ENCODE measurements around the gene RIN1.
A peak's percentile ranks its signal among the peaks of the same experiment; 100 is the strongest.

Gene RIN1

DNA sequence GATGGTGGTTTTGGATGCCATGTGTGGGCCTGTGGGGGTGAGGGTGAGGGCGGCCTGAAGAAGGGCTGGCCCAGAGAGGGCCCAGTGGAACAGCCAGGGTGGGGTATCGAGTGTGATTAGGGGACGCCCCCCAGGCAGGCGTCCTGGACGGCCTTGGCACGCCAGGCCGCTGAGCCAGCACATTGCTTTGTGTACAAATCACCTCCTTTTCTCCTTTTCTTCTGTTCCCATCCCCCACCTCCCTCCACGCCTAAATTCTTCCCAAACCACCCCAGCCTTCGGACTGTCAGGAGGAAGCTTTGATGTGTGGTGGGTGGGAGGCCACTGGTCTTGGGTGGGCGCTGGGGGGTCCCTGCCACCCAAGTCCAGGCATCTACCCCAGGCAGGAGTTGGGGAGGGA lies 11.6 kb downstream of the RIN1 start:
- Histone ChIP-seq H2AFZ (ENCODE audit: low read length) (no peak overlapping the region), H3K27me3 (ENCODE audit: insufficient read depth, low read length, poor library complexity, severe bottlenecking) (no peaks in the 10 kb centered on the region), H3K36me3 (ENCODE audit: insufficient read depth, low read length) (no peaks in the 10 kb centered on the region), H3K9me3 (ENCODE audit: insufficient read depth, low read depth, low read length) (no peaks in the 10 kb centered on the region), H3K4me2 (ENCODE audit: low read depth, low read length, poor library complexity, severe bottlenecking) (no peak overlapping the region), H3F3A (ENCODE audit: low read depth) (no peaks in the 10 kb centered on the region), H3K79me2 (ENCODE audit: insufficient read depth, low read length) (no peaks in the 10 kb centered on the region), H3K4me3 (ENCODE audit: low read length, poor library complexity, severe bottlenecking) (no peak overlapping the region), H3K4me1 (ENCODE audit: insufficient read depth, low read length, poor library complexity, severe bottlenecking) (peaks cover 31% of the 10 kb centered on the region), H3K9ac (ENCODE audit: low read depth, low read length, poor library complexity, severe bottlenecking) (no peak overlapping the region), H3K9me2 (replicated peaks; ENCODE audit: low read depth, low read length) (no peaks in the 10 kb centered on the region), H4K20me1 (ENCODE audit: insufficient read depth, low read length, poor library complexity, severe bottlenecking) (no peaks in the 10 kb centered on the region)
- no peak for TF ChIP-seq CTCF (conservative IDR thresholded peaks at IDR 0.05; ENCODE audit: low read length)
- no peak for TF ChIP-seq EZH2phosphoT487 (IDR thresholded peaks at IDR 0.05; ENCODE audit: borderline replicate concordance)

GRCh38 chr11:66323684-66324083 lies 12.6 kb downstream of the RIN1 start:
- Histone ChIP-seq H3F3A (ENCODE audit: low read depth) (no peaks in the 10 kb centered on the region), H3K9me3 (ENCODE audit: insufficient read depth, low read depth, low read length) (no peaks in the 10 kb centered on the region), H3K4me1 (ENCODE audit: insufficient read depth, low read length, poor library complexity, severe bottlenecking) (peaks cover 37% of the 10 kb centered on the region), H3K4me2 (ENCODE audit: low read depth, low read length, poor library complexity, severe bottlenecking) (no peak overlapping the region), H3K27me3 (ENCODE audit: insufficient read depth, low read length, poor library complexity, severe bottlenecking) (no peaks in the 10 kb centered on the region), H3K4me3 (ENCODE audit: low read length, poor library complexity, severe bottlenecking) (no peak overlapping the region), H2AFZ (ENCODE audit: low read length) (no peak overlapping the region), H3K36me3 (ENCODE audit: insufficient read depth, low read length) (no peaks in the 10 kb centered on the region), H3K9me2 (replicated peaks; ENCODE audit: low read depth, low read length) (no peaks in the 10 kb centered on the region), H3K9ac (ENCODE audit: low read depth, low read length, poor library complexity, severe bottlenecking) (no peak overlapping the region), H4K20me1 (ENCODE audit: insufficient read depth, low read length, poor library complexity, severe bottlenecking) (no peaks in the 10 kb centered on the region), H3K79me2 (ENCODE audit: insufficient read depth, low read length) (no peaks in the 10 kb centered on the region)
- TF ChIP-seq CTCF (conservative IDR thresholded peaks at IDR 0.05; ENCODE audit: low read length): no peak
- no peak for TF ChIP-seq EZH2phosphoT487 (IDR thresholded peaks at IDR 0.05; ENCODE audit: borderline replicate concordance)

DNA sequence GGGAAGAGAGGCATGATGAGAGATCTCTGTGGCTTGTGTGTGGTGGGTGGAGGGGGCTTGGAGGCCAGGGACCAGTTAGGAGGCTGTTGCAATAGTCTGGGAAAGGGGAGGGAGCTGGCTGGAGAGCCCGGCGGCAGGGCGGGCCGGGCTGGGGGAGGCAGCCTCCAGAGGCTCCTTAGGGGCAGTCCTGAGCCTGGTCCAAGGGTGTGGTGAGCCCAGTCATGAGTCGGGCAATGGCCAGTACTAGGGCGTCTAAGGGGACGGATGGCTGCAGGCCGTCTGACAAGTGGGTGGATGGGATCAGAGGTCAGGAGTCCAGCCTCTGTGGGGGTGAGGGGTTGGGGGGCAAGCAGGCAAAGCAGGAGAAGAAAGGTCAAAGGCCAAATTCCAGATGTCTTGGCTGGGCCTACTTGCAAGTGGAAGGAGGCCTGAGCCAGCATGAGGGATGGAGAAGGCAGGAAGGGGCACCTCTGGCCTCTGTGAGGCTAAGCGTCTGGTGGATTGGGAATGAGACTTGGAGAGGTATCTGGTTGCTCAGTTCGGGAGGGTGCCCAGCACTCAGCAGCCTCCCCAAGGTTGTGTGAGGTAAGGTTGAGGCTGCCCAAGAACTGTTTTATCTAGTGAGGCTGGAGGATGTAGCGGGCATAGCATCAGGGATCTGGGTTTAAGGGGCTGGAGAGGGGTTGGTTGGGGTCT lies 13.4 kb downstream of the RIN1 start:
- Histone ChIP-seq H2AFZ (ENCODE audit: low read length) (0 out of 2 replicates have a peak overlapping the region, but pooled peaks have one; percentile 63), H3K9ac (ENCODE audit: low read depth, low read length, poor library complexity, severe bottlenecking) (no peak overlapping the region), H3K79me2 (ENCODE audit: insufficient read depth, low read length) (no peaks in the 10 kb centered on the region), H3K27me3 (ENCODE audit: insufficient read depth, low read length, poor library complexity, severe bottlenecking) (no peaks in the 10 kb centered on the region), H3K4me2 (ENCODE audit: low read depth, low read length, poor library complexity, severe bottlenecking) (no peak overlapping the region), H4K20me1 (ENCODE audit: insufficient read depth, low read length, poor library complexity, severe bottlenecking) (no peaks in the 10 kb centered on the region), H3K4me3 (ENCODE audit: low read length, poor library complexity, severe bottlenecking) (no peak overlapping the region), H3F3A (ENCODE audit: low read depth) (no peaks in the 10 kb centered on the region), H3K36me3 (ENCODE audit: insufficient read depth, low read length) (no peaks in the 10 kb centered on the region), H3K9me2 (replicated peaks; ENCODE audit: low read depth, low read length) (no peaks in the 10 kb centered on the region), H3K4me1 (ENCODE audit: insufficient read depth, low read length, poor library complexity, severe bottlenecking) (peaks cover 39% of the 10 kb centered on the region), H3K9me3 (ENCODE audit: insufficient read depth, low read depth, low read length) (no peaks in the 10 kb centered on the region)
- TF ChIP-seq EZH2phosphoT487 (IDR thresholded peaks at IDR 0.05; ENCODE audit: borderline replicate concordance) (no peak), CTCF (conservative IDR thresholded peaks at IDR 0.05; ENCODE audit: low read length) (no peak)

Data from Loucy (cell line).